IMR-90 (cell line): ENCODE data around the gene AHCTF1.

ENCODE experiments used
- CTCF ChIP-seq: conservative IDR thresholded peaks from 2 replicates; pipeline ENCODE4 v1.5.1; 2012; ENCODE audit warnings: mild to moderate bottlenecking, low read depth, low read length, improper control_type of control experiment
- POLR2A ChIP-seq: IDR thresholded peaks from 2 replicates; pipeline ENCODE4 v1.6.1; 2012; ENCODE audit warnings: mild to moderate bottlenecking, low read depth, low read length

GRCh38 chr1:246946366-246946765 lies 14.6 kb upstream of the AHCTF1 start:
- TF ChIP-seq CTCF = no peak
- no peak for TF ChIP-seq POLR2A
